ENCODE data around the gene FANCD2.
"Not testable (repeated sequence)": the region's sequence is repeated elsewhere in the genome, so short reads cannot be mapped to it uniquely, and the experiment has no call there.

The FANCD2 gene

DNA sequence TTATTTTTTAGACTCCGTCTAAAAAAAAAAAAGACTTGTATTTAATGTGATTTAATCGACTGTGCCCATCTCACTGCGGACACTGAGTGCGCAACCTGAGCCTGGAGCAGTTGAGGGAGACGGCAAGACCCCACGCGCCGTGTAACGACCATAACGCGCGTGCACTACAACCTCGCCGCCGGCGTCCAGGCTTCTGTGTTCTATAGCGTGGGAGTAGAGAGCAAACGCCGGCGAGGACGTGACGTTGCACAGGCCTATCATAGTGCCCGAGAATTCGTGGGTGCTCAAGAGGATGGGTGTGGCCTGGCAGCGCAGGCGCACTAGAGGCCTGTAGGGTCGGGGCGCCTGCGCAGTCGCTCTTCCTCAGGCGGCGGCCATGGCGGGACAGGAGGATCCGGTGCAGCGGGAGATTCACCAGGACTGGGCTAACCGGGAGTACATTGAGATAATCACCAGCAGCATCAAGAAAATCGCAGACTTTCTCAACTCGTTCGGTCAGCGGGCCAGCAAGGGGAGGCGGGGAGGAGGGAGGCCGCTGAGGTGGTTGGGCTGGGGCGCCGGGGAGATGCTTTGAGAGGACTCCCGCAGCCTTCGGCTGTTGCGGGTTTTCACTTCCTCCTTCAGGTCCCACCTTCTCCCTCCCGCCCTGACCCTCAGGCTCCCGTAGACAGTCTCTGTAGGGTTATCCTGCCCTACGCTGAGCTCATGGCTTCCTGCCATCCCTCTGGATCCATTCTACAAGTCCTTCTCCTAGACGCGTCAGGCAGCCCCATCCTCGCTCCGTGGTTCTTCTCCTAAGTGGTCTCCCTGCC, 89.3 kb downstream of the FANCD2 start, which contains the start of gene BRK1:
Gene BRK1 (plus strand): TSS at position 350 of the 812 bp plus-strand sequence. CDS start 27 bp downstream, at position 377.
- peak; percentile 87 for DNase-seq

DNA sequence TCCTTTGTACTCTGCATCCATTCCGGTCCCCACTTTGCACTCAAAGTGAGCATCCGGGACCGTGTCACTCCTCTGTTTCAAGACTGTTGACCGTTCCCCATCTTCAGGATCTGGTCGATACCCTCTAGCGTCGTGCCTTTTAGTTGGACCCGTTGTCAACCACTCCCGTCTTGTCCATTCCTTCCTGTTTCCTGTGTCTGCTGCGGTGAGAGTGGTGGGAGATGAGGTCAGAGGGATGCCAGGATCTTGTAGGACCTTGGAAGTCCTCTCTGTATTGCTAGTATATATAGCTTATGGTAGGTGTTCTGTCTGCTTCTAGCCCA, 89.9 kb downstream of the FANCD2 start:
- no peak for DNase-seq

DNA sequence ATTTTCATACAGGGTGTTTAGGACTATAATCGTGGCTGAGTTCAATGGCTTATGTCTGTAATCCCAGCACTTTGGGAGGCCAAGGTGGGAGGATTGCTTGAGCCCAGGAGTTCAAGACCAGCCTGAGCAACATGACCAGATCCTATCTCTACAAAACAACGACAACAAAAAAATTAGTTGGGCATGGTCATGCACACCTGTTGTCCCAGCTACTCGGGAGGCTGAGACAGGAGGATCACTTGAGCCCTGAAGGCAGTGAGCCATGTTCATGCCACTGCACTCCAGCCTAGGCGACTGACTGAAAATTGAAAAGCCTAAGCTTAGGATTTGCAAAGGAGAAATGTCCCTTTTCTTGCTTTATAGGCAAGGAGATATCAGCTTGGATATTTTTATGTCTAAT, 90.7 kb downstream of the FANCD2 start:
- DNase-seq: no peak

DNA sequence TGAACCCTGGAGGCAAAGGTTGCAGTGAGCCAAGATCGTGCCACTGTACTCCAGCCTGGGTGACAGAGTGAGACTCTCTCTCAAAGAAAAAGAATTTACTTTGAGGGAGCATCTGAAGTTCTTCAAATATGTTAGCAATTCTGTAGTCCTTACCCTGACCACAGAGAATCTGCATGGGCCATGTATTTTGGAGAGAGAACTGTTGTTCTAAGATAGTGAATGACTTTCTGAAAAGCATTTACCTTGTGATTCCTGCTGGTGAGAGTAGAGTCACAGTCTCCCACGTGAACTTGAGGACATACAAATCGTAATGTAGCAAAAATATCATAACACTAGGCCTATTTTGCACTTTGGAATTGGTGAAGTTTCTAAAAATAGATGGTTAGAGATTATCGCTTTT, 93.1 kb downstream of the FANCD2 start:
- no peak for DNase-seq

DNA sequence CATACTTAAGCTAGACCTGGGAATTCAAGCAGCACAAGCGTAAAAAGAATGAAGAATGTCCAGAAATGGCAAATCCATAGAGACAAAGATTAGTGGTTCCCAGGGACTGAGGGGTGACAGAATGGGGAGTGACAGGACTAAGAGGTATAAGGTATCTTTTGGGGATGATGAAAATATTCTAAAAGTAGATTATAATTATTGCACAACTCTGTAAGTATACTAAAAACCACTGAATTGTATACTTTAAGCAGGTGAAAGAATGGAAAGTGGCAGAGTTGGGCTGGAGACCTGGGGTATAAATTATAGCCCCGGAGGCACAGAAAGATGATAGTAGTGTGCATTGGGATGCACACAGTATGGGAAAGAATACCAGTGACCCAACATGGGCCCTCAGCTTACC, 94.8 kb downstream of the FANCD2 start:
- no peak for DNase-seq

DNA sequence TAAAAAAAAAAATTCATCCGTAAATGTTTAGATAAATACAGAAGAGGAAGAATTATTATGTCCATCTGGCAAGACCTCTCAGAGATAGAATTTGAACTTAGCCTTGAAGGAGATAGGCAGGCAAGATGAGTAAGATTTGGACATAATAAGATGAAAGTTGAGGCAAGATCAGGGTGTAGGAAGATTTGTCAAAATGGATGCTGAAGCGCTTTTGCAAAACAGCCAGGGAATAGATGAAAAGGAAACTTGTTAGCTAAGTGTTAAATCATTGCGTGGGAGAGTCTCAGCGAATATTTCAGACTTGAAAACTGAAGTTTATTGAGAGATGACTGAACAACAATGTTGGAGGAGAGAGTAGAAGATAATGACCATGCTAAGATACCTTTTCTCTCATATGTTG, 96.5 kb downstream of the FANCD2 start:
- DNase-seq: no peak

DNA sequence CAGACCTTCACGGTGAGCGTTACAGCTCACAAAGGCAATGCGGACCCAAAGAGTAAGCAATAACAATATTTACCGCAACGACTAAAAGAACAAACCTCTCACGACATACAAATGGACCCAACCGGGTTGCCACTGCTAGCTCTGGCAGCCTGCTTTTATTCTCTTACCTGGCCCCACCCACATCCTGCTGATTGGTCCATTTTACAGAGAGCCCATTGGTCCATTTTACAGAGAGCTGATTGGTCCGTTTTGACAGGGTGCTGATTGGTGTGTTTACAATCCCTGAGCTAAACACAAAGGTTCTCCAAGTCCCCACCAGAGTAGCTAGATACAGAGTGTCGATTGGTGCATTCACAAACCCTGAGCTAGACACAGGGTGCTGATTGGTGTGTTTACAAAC, 109.6 kb downstream of the FANCD2 start:
- not testable (repeated sequence) for DNase-seq

DNA sequence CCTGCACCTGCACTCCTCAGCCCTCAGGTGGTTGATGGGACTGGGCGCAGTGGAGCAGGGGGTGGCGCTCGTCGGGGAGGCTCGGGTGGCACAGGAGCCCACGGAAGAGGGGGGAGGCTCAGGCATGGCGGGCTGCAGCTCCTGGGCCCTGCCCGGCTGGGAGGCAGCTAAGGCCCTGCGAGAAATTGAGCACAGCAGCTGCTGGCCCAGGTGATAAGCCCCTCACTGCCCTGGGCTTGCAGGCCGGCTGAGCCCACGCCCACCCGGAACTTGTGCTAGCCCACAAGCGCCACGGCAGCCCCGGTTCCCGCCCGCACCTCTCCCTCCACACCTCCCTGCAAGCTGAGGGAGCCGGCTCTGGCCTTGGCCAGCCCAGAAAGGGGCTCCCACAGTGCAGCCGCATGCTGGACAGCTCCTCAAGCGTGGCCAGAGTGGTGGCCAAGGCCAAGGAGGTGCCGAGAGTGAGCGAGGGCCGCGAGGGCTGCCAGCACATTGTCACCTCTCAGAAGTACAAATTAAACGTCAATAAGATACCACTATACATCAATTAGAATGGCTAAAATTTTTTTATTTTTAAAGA, 110.3 kb downstream of the FANCD2 start:
- no peak for DNase-seq

DNA sequence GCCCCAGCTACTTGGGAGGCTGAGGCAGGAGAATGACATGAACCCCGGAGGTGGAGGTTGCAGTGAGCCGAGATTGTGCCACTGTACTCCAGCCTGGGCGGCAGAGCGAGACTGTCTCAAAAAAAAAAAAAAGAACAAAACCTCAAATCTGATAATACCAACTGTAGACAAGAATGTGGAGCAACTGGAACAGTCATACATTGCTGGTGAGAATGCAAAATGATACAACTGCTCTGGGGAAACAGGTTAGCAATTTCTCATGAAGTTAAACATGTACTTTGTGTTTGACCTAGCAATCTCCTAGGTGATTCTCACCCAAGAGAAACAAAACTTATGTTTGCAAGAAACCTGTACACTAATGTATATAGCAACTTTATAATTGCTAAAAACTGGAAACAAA, 110.9 kb downstream of the FANCD2 start:
- no peak for DNase-seq

DNA sequence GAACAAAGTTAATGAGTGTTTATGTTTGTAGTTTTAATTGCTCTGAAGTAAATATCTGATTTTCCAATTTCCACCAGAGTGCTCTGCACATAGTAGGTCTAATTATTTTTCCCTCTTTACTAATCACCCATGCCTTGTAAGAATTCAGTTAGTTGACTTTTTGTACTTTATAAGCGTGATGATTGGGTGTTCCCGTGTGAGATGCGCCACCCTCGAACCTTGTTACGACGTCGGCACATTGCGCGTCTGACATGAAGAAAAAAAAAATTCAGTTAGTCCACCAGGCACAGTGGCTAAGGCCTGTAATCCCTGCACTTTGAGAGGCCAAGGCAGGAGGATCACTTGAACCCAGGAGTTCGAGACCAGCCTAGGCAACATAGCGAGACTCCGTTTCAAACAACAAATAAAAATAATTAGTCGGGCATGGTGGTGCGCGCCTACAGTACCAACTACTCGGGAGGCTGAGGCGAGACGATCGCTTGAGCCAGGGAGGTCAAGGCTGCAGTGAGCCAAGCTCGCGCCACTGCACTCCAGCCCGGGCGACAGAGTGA, 114.8 kb downstream of the FANCD2 start:
- DNase-seq: no peak

DNA sequence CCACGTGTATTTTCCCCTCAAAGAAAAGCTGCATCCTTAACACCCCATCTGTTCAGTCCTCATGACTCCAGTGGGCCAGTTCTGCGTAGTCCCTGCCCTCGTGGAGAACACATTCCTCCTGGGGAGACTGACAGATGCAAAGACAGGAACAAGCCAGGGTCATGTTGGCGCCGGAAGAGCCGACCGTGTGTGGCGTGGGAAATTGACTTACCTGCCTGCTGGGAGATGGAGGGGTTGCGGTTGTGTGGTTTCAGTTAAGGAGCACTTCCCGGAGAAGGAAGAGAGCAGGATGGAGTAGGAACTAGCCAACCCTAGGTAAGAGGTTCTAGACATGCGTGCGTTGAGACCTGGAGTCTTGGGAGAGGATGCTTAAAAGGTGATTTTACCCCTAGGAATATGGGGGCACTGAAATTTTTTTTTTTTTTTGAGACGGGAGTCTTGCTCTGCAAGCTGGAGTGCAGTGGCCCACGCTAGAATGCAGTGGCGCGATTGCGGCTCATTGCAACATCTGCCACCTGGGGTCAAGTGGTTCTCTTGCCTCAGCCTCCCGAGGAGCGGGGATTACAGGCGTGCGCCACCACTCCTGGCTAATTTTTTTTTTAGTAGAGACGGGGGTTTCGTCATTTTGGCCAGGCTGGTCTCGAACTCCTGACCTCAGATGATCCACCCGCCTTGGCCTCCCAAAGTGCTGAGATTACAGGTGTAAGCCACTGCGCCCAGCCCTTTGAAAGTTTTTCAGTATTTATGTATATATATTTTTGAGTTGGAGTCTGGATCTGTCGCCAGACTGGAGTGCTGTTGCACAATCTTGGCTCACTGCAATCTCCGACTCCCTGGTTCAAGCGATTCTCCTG, 116.7 kb downstream of the FANCD2 start:
- DNase-seq: peak; percentile 24

DNA sequence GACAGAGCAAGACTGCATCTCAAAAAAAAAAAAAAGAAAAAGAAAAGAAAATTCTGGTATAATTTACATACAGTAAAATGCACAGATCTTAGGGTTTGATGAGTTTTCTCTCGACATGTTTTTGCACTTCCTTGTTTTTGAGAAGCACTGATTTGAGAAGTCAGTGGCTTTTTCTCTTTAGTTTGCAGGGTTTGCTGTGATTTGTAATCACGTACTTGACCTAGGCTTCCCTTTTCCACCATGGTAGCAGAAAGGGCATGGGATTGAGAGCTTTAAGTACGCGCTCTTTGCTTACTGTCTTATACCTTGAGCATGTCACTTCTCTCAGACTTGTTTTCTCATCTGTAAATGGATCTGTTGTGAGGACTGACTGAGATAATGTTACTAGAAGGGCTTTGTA, 119.4 kb downstream of the FANCD2 start:
- no peak for DNase-seq

DNA sequence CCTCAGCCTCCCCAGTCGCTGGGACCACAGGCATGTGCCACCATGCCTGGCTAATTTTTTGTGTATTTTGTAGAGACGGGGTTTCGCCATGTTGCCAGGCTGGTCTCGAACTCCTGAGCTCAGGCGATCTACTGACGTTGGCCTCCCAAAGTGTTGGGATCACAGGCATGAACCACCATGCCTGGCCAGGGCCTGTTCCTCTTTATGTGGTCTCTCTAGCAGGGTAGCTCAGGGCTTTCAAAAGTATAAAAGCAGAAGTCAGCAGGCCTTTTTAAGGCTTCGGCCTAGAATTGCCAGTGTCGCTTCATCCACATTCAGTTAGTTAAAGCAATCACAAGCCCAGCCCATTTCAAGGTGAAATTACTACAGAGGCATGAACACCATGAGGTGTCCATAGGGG, 123.0 kb downstream of the FANCD2 start:
- no peak for DNase-seq

DNA sequence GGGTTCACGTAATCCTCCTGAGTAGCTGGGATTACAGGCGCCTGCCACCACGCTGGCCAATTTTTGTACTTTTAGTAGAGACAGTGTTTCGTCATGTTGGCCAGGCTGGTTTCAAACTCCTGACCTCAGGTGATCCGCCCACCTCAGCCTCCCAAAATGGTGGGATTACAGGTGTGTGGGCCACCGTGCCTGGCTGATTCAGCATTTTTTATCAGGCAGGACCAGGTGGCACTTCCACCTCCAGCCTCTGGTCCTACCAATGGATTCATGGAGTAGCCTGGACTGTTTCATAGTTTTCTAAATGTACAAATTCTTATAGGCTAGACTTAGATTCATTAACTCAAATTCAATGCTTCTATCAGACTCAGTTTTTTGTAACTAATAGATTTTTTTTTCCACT, 124.8 kb downstream of the FANCD2 start:
- DNase-seq: no peak
